Myocyte (in vitro differentiated cells): ENCODE measurements around the gene GTSE1. TPM values are rescaled to one million over a fixed set of nuclear protein-coding genes. Genes with fewer than 3 reads are reported as not detected.
A peak's percentile ranks its signal among the peaks of the same experiment; 100 is the strongest.

Experiments used
- DNase-seq: peaks from one replicate; pipeline ENCODE4 v3.0.0-alpha.2; 2012; ENCODE audit warnings: low read depth
- total RNA-seq: library from RNA; depleted of rRNA; stranded (reverse); fragments of >200 nt; gene quantifications from 2 replicates; pipeline ENCODE4 v1.2.3, GENCODE V29; 2014

Gene GTSE1
- total RNA-seq, 1 donor from 2014 or later = 0.35 TPM

GRCh38 chr22:46363611-46364321 lies 67.1 kb downstream of the GTSE1 start:
- DNase-seq = no peak

GRCh38 chr22:46364341-46365165 lies 67.9 kb downstream of the GTSE1 start:
- DNase-seq = no peak

GRCh38 chr22:46365166-46365624 lies 68.5 kb downstream of the GTSE1 start:
- no peak for DNase-seq

GRCh38 chr22:46366327-46366731 lies 69.7 kb downstream of the GTSE1 start:
- no peak for DNase-seq

GRCh38 chr22:46366801-46367706 lies 70.4 kb downstream of the GTSE1 start:
- DNase-seq = no peak

- DNase-seq = peak; percentile 67
Observed at GRCh38 chr22:46367707-46368191, 71.1 kb downstream of the GTSE1 start.

GRCh38 chr22:46368422-46368821 lies 71.8 kb downstream of the GTSE1 start:
- DNase-seq = no peak

GRCh38 chr22:46368871-46369715 lies 72.4 kb downstream of the GTSE1 start:
- DNase-seq = no peak

- DNase-seq = no peak
Observed at GRCh38 chr22:46369716-46370583, 73.3 kb downstream of the GTSE1 start.

GRCh38 chr22:46370584-46371291 lies 74.1 kb downstream of the GTSE1 start:
- DNase-seq = no peak

GRCh38 chr22:46371623-46372226 lies 75.1 kb downstream of the GTSE1 start:
- DNase-seq = no peak

- no peak for DNase-seq
Observed at GRCh38 chr22:46372686-46373085, 76.0 kb downstream of the GTSE1 start.

- DNase-seq = peak; percentile 53
Observed at GRCh38 chr22:46373159-46373558, 76.5 kb downstream of the GTSE1 start.

GRCh38 chr22:46373921-46374662 lies 77.4 kb downstream of the GTSE1 start:
- DNase-seq = no peak

GRCh38 chr22:46374663-46375474 lies 78.2 kb downstream of the GTSE1 start:
- DNase-seq = no peak

- no peak for DNase-seq
Observed at GRCh38 chr22:46376111-46376510, 79.4 kb downstream of the GTSE1 start.
